HepG2 (cell line): ENCODE measurements around the gene FAM163B. TPM values are rescaled to one million over a fixed set of nuclear protein-coding genes. Genes with fewer than 3 reads are reported as not detected.

Experiments used
- ATAC-seq: fragments of 200-7000 bp; cut with Tn5 transposase; 3 replicates; pipeline ENCODE4 v1.9.1; 2020; ENCODE audit warnings: mild to moderate bottlenecking, moderate library complexity
- BruUV-seq: library from RNA; stranded (reverse); fragments of 400-500 nt; replicated peaks from 2 replicates; lab custom pipeline; 2021; lab: Mats Ljungman, UMichigan
- CTCF ChIA-PET: fragments of 300-600 bp; formaldehyde crosslinking; extraction: SDS; loops from one replicate; lab custom pipeline; 2021; ENCODE audit warnings: low total read pairs, inconsistent platforms, low intra/inter-chr PET ratio; lab: Yijun Ruan, JAX
- POLR2A ChIA-PET: fragments of 350-600 bp; sonication (Branson Sonifier 250); formaldehyde crosslinking; loops from one replicate; lab custom pipeline; 2020; ENCODE audit warnings: antibody characterized with exemption, inconsistent platforms; lab: Yijun Ruan, JAX
- DNase-seq: peaks from one replicate; pipeline ENCODE4 v3.0.0-alpha.2; 2015; ENCODE audit warnings: low spot score
- FAIRE-seq: peaks from 3 replicates; lab custom pipeline; 2011; peaks lifted over from hg19 to GRCh38; lab: Jason Lieb, UNC
- H2AFZ ChIP-seq: one replicate; pipeline ENCODE4 v1.6.1; 2011; ENCODE audit warnings: low read length, inconsistent platforms
- H3K27ac ChIP-seq: fragments of 300-600 bp; 3 replicates; pipeline ENCODE4 v1.8.0; 2011; ENCODE audit warnings: mixed run types, mild to moderate bottlenecking, mixed read lengths, low read length, inconsistent platforms; ENCODE audit not compliant: insufficient read depth; ENCODE audit errors: extremely low read length
- H3K27me3 ChIP-seq, 2 experiments: fragments of 200-600 bp in 1 of 2; 2 replicates in 1 of 2; 3 replicates in 1 of 2; pipeline versions ENCODE4 v1.6.0 to v1.8.0; 2011; ENCODE audit warnings: low read length in 2 of 2, mild to moderate bottlenecking in 2 of 2, moderate library complexity in 2 of 2, inconsistent platforms in 1 of 2; ENCODE audit not compliant: insufficient read depth in 2 of 2, control insufficient read depth in 1 of 2
- H3K36me3 ChIP-seq, 2 experiments: fragments of 200-600 bp in 1 of 2; replicated peaks in 1 of 2; 2 replicates in 1 of 2; 3 replicates in 1 of 2; pipeline versions ENCODE4 v1.5.1 to v1.8.0; 2011; ENCODE audit warnings: low read length in 2 of 2, inconsistent platforms in 1 of 2; ENCODE audit not compliant: insufficient read depth in 2 of 2, control insufficient read depth in 1 of 2
- H3K4me1 ChIP-seq: 2 replicates; pipeline ENCODE4 v1.5.1; 2012; ENCODE audit warnings: low read length, inconsistent platforms; ENCODE audit not compliant: insufficient read depth
- H3K4me2 ChIP-seq: 2 replicates; pipeline ENCODE4 v1.6.0; 2011; ENCODE audit warnings: low read depth, low read length, inconsistent platforms
- H3K4me3 ChIP-seq, 3 experiments: fragments of 200-600 bp in 1 of 3; sonication (generic), shearing (Covaris generic) in 1 of 3; replicated peaks in 1 of 3; 2 replicates each; pipeline ENCODE4 v1.5.1; 2011 to 2016; ENCODE audit warnings: low read length in 3 of 3, inconsistent platforms in 2 of 3, low read depth in 2 of 3, mild to moderate bottlenecking in 2 of 3, control low read depth in 1 of 3, mixed read lengths in 1 of 3; ENCODE audit not compliant: insufficient read depth in 1 of 3
- H3K79me2 ChIP-seq: one replicate; pipeline ENCODE4 v1.6.1; 2011; ENCODE audit warnings: low read length, inconsistent platforms; ENCODE audit not compliant: insufficient read depth
- H3K9ac ChIP-seq: 2 replicates; pipeline ENCODE4 v1.6.0; 2011; ENCODE audit warnings: mild to moderate bottlenecking, low read depth, low read length, inconsistent platforms; ENCODE audit not compliant: insufficient read depth
- H3K9me3 ChIP-seq: 2 replicates; pipeline ENCODE4 v1.5.1; 2012; ENCODE audit warnings: mild to moderate bottlenecking, low read length
- H4K20me1 ChIP-seq: 2 replicates; pipeline ENCODE4 v1.6.0; 2011; ENCODE audit warnings: inconsistent platforms, mild to moderate bottlenecking, low read length, moderate library complexity; ENCODE audit not compliant: insufficient read depth
- CEBPB ChIP-seq: IDR thresholded peaks from 2 replicates; pipeline ENCODE4 v1.6.1; 2011; ENCODE audit warnings: low read depth, low read length, improper control_type of control experiment, borderline replicate concordance
- DR1 ChIP-seq: sonication (generic); formaldehyde crosslinking; IDR thresholded peaks from 2 replicates; pipeline ENCODE4 v1.8.0; 2021; ENCODE audit warnings: mild to moderate bottlenecking, missing genetic modification reagents, inconsistent platforms
- FOXJ3 ChIP-seq: sonication (generic); formaldehyde crosslinking; IDR thresholded peaks from 2 replicates; pipeline ENCODE4 v1.4.0; 2020; ENCODE audit warnings: missing genetic modification reagents, mild to moderate bottlenecking, borderline replicate concordance
- IRX3 ChIP-seq: sonication (generic); formaldehyde crosslinking; IDR thresholded peaks from 2 replicates; pipeline ENCODE4 v1.8.1; 2023; ENCODE audit warnings: mild to moderate bottlenecking, low read depth, missing genetic modification reagents, borderline replicate concordance
- SALL1 ChIP-seq: sonication (generic); formaldehyde crosslinking; IDR thresholded peaks from 2 replicates; pipeline ENCODE4 v1.8.0; 2022; ENCODE audit warnings: mild to moderate bottlenecking, missing genetic modification reagents
- ZNF615 ChIP-seq: sonication (generic); formaldehyde crosslinking; IDR thresholded peaks from 2 replicates; pipeline ENCODE4 v1.5.0; 2020; ENCODE audit warnings: mild to moderate bottlenecking, missing genetic modification reagents, borderline replicate concordance
- ZNF724P ChIP-seq: sonication (generic); formaldehyde crosslinking; IDR thresholded peaks from 2 replicates; pipeline ENCODE4 v1.8.0; 2022; ENCODE audit warnings: missing genetic modification reagents, borderline replicate concordance
- ZNF816 ChIP-seq: sonication (generic); formaldehyde crosslinking; IDR thresholded peaks from 2 replicates; pipeline ENCODE4 v1.8.0; 2022; ENCODE audit warnings: missing genetic modification reagents, mild to moderate bottlenecking, borderline replicate concordance
- ZNF891 ChIP-seq: sonication (generic); formaldehyde crosslinking; IDR thresholded peaks from 2 replicates; pipeline ENCODE4 v1.5.0; 2020; ENCODE audit warnings: mild to moderate bottlenecking, missing genetic modification reagents
- WGBS: methylation state at CpG from one replicate; pipeline ENCODE4 v1.1.6; 2017; ENCODE audit warnings: low lambda C conversion rate; 5-methylcytosine and 5-hydroxymethylcytosine counted together
- in situ Hi-C: cut with HindIII; loops from 2 replicates; pipeline ENCODE4 v1.10.0; 2017; ENCODE audit warnings: low pct_unique_long_range_greater_than_20kb; ENCODE audit not compliant: extremely low pct_ligation_motif_present
- intact Hi-C: fragments of 100-400 bp; cut with micrococcal nuclease; formaldehyde crosslinking; loops from one replicate; pipeline ENCODE4 v1.10.0; 2022; ENCODE audit not compliant: unreplicated experiment
- polyA plus RNA-seq, 8 experiments: library from polyadenylated mRNA; depleted of rRNA in 3 of 8; stranded (reverse) in 7 of 8; unstranded in 1 of 8; fragments of >200 nt; fragmentation: Illumina TruSeq in 4 of 8; extraction: Trizol in 4 of 8; gene quantifications; 2 replicates each; pipeline versions ENCODE4 v1.2.1 to v1.2.3, GENCODE V29; 2011 to 2016; ENCODE audit warnings: low read depth in 4 of 8, missing spikeins in 1 of 8, mixed read lengths in 1 of 8; ENCODE audit not compliant: insufficient read depth in 1 of 8
- total RNA-seq, 5 experiments: library from RNA; depleted of rRNA; stranded (reverse); fragments of >200 nt; fragmentation: Illumina TruSeq; extraction: Trizol; gene quantifications; 2 replicates each; pipeline ENCODE4 v1.2.3, GENCODE V29; 2016; ENCODE audit warnings: low read depth in 1 of 5
- TF ChIP-seq, protein P1 (sequence below): sonication (generic); formaldehyde crosslinking; IDR thresholded peaks from 2 replicates; pipeline ENCODE4 v1.8.1; 2023; ENCODE audit warnings: mild to moderate bottlenecking, missing genetic modification reagents
- TF ChIP-seq, protein P2 (sequence below): sonication (generic); formaldehyde crosslinking; IDR thresholded peaks from 2 replicates; pipeline ENCODE4 v1.4.0; 2020; ENCODE audit warnings: missing genetic modification reagents
- TF ChIP-seq, protein P3 (sequence below): IDR thresholded peaks from 2 replicates; pipeline ENCODE4 v1.6.1; 2018; ENCODE audit warnings: missing genetic modification reagents, mild to moderate bottlenecking, missing compliant biosample characterization
- TF ChIP-seq, protein P4 (sequence below): sonication (generic); formaldehyde crosslinking; IDR thresholded peaks from 2 replicates; pipeline ENCODE4 v1.8.1; 2022; ENCODE audit warnings: mild to moderate bottlenecking, missing genetic modification reagents

FAM163B gene
- total and polyA plus RNA-seq, 2 of the 13 experiments (the other 11 are each of a cell fraction or from before 2014, with no cell fraction given): not detected

DNA sequence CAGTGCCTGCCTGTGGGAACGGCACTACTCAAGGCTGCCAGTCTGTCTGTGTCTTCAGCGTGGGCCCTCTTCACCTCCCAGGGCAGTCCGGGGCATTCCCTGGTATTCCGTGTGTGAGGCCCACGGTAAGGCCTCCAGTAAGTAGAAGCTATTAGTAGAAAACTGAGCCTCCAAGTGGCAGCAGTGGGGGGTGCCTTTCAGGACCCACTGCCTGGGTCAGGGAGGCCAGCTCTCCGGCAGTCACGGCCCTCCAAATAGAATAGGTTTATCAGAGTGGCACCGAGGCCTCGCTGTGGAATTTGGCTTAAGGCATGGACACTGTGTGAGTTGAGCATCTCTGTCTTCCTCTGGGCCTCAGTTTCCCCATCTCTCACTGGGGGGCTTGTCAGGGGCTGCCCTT lies 51.6 kb downstream of the FAM163B start:
- Histone ChIP-seq H2AFZ (no peak overlapping the region), H3K4me3 (no peak overlapping the region), H4K20me1 (no peaks in the 10 kb centered on the region), H3K4me2 (no peak overlapping the region), H3K36me3 (no peaks in the 10 kb centered on the region), H3K9me3 (no peaks in the 10 kb centered on the region), H3K27me3 (peaks cover 0 to 3% of the 10 kb centered on the region in 2 experiments; a peak in 2 of 5 replicates), H3K9ac (no peak overlapping the region), H3K27ac (no peak overlapping the region), H3K4me1 (peaks cover 15% of the 10 kb centered on the region), H3K79me2 (no peaks in the 10 kb centered on the region)
- in situ Hi-C loops: no loop called here
- BruUV-seq: no TSS peak
- ChIA-PET POLR2A (no interaction called here), CTCF (no interaction called here)
- TF ChIP-seq, protein P1, sequence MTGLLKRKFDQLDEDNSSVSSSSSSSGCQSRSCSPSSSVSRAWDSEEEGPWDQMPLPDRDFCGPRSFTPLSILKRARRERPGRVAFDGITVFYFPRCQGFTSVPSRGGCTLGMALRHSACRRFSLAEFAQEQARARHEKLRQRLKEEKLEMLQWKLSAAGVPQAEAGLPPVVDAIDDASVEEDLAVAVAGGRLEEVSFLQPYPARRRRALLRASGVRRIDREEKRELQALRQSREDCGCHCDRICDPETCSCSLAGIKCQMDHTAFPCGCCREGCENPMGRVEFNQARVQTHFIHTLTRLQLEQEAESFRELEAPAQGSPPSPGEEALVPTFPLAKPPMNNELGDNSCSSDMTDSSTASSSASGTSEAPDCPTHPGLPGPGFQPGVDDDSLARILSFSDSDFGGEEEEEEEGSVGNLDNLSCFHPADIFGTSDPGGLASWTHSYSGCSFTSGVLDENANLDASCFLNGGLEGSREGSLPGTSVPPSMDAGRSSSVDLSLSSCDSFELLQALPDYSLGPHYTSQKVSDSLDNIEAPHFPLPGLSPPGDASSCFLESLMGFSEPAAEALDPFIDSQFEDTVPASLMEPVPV (CRISPR knock-in tag): no peak
- TF ChIP-seq ZNF724P (CRISPR knock-in tag): no peak
- 86% methylated on average over 7 of the region's 9 CpGs for WGBS
- ATAC-seq (no peak), FAIRE-seq (no peak), DNase-seq (no peak)
- intact Hi-C loops: no loop called here

DNA sequence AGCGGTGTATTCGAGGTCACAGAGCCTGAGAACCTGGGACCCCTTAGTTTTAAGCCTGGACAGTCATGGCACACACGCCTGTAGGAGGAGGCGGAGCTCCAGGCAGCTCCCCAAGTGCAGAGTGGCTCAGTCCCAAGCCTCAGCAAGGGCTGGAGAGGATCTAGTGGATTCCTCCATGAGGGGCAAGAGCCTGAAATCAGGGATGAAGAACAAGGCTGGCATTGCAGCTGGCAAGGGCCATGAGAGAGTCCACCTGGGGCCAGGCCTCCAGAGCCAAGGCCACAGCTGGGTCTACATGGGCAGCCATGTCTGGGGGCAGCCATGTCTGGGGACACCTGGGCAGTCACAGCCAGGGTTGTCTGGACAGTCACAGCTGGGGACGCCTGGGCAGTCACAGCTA lies 52.8 kb downstream of the FAM163B start:
- H3K4me1 ChIP-seq: peaks cover 19% of the 10 kb centered on the region
- in situ Hi-C loops (no loop called here), intact Hi-C loops (no loop called here)
- DNase-seq: no peak
- no peak overlapping the region for H3K4me2 ChIP-seq
- no CpG with 5 or more reads among the region's 5 CpGs for WGBS
- no peaks in the 10 kb centered on the region for H4K20me1 ChIP-seq
- TF ChIP-seq CEBPB (no peak), SALL1 (CRISPR knock-in tag) (no peak), IRX3 (CRISPR knock-in tag) (no peak), ZNF816 (no peak), DR1 (no peak), FOXJ3 (CRISPR knock-in tag) (no peak), ZNF615 (CRISPR knock-in tag) (no peak), ZNF891 (CRISPR knock-in tag) (no peak)
- TF ChIP-seq, protein P2, sequence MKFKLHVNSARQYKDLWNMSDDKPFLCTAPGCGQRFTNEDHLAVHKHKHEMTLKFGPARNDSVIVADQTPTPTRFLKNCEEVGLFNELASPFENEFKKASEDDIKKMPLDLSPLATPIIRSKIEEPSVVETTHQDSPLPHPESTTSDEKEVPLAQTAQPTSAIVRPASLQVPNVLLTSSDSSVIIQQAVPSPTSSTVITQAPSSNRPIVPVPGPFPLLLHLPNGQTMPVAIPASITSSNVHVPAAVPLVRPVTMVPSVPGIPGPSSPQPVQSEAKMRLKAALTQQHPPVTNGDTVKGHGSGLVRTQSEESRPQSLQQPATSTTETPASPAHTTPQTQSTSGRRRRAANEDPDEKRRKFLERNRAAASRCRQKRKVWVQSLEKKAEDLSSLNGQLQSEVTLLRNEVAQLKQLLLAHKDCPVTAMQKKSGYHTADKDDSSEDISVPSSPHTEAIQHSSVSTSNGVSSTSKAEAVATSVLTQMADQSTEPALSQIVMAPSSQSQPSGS: no peak
- TF ChIP-seq, protein P3, sequence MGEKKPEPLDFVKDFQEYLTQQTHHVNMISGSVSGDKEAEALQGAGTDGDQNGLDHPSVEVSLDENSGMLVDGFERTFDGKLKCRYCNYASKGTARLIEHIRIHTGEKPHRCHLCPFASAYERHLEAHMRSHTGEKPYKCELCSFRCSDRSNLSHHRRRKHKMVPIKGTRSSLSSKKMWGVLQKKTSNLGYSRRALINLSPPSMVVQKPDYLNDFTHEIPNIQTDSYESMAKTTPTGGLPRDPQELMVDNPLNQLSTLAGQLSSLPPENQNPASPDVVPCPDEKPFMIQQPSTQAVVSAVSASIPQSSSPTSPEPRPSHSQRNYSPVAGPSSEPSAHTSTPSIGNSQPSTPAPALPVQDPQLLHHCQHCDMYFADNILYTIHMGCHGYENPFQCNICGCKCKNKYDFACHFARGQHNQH (CRISPR knock-in tag): no peak
- TF ChIP-seq, protein P4, sequence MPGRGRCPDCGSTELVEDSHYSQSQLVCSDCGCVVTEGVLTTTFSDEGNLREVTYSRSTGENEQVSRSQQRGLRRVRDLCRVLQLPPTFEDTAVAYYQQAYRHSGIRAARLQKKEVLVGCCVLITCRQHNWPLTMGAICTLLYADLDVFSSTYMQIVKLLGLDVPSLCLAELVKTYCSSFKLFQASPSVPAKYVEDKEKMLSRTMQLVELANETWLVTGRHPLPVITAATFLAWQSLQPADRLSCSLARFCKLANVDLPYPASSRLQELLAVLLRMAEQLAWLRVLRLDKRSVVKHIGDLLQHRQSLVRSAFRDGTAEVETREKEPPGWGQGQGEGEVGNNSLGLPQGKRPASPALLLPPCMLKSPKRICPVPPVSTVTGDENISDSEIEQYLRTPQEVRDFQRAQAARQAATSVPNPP (CRISPR knock-in tag): no peak
- no peaks in the 10 kb centered on the region for H3K9me3 ChIP-seq
- H3K36me3 ChIP-seq: no peaks in the 10 kb centered on the region
- no peak overlapping the region for H3K4me3 ChIP-seq
- no peak overlapping the region for H2AFZ ChIP-seq
- H3K79me2 ChIP-seq: no peaks in the 10 kb centered on the region
- no peak overlapping the region for H3K9ac ChIP-seq
- ATAC-seq: no peak
- peaks cover 0 to 3% of the 10 kb centered on the region in 2 experiments; a peak in 2 of 5 replicates for H3K27me3 ChIP-seq
- BruUV-seq: no TSS peak
- CTCF ChIA-PET: no interaction called here
- FAIRE-seq: no peak
- no peak overlapping the region for H3K27ac ChIP-seq
- POLR2A ChIA-PET: no interaction called here
